Ishikawa (cell line): ENCODE measurements around the gene POLG2.

Experiments used
- CEBPB ChIP-seq: IDR thresholded peaks from 2 replicates; pipeline ENCODE4 v1.6.1; 2012
- CREB1 ChIP-seq: IDR thresholded peaks from 2 replicates; pipeline ENCODE4 v1.6.1; 2012; ENCODE audit warnings: low read depth
- EGR1 ChIP-seq: IDR thresholded peaks from 2 replicates; pipeline ENCODE4 v1.6.1; 2012
- EP300 ChIP-seq: IDR thresholded peaks from 2 replicates; pipeline ENCODE4 v1.6.1; 2012; ENCODE audit warnings: borderline replicate concordance
- FOXM1 ChIP-seq: IDR thresholded peaks from 2 replicates; pipeline ENCODE4 v1.6.1; 2012; ENCODE audit warnings: low read depth, borderline replicate concordance
- NFIC ChIP-seq: IDR thresholded peaks from 2 replicates; pipeline ENCODE4 v1.6.1; 2012
- RAD21 ChIP-seq: IDR thresholded peaks from 2 replicates; pipeline ENCODE4 v1.6.1; 2012; ENCODE audit warnings: low read depth
- TAF1 ChIP-seq: IDR thresholded peaks from 2 replicates; pipeline ENCODE4 v1.6.1; 2012; ENCODE audit warnings: low read depth, mild to moderate bottlenecking
- TCF12 ChIP-seq: IDR thresholded peaks from 2 replicates; pipeline ENCODE4 v1.6.1; 2012; ENCODE audit warnings: low read depth
- TEAD4 ChIP-seq: IDR thresholded peaks from 2 replicates; pipeline ENCODE4 v1.6.1; 2012
- USF1 ChIP-seq: IDR thresholded peaks from 2 replicates; pipeline ENCODE4 v1.6.1; 2012
- YY1 ChIP-seq: IDR thresholded peaks from 2 replicates; pipeline ENCODE4 v1.6.1; 2012; ENCODE audit warnings: low read depth
- ZBTB7A ChIP-seq: IDR thresholded peaks from 2 replicates; pipeline ENCODE4 v1.6.1; 2012; ENCODE audit warnings: low read depth
- TF ChIP-seq, protein P1 (sequence below): IDR thresholded peaks from 2 replicates; pipeline ENCODE4 v1.6.1; 2012; ENCODE audit warnings: low read depth, mild to moderate bottlenecking
- TF ChIP-seq, protein P2 (sequence below): IDR thresholded peaks from 2 replicates; pipeline ENCODE4 v1.6.1; 2012

POLG2 gene

GRCh38 chr17:64439956-64440355 lies 56.9 kb downstream of the POLG2 start:
- TF ChIP-seq CEBPB (no peak), TCF12 (no peak), RAD21 (no peak), TEAD4 (no peak), ZBTB7A (no peak), EGR1 (no peak)
- TF ChIP-seq, protein P1, sequence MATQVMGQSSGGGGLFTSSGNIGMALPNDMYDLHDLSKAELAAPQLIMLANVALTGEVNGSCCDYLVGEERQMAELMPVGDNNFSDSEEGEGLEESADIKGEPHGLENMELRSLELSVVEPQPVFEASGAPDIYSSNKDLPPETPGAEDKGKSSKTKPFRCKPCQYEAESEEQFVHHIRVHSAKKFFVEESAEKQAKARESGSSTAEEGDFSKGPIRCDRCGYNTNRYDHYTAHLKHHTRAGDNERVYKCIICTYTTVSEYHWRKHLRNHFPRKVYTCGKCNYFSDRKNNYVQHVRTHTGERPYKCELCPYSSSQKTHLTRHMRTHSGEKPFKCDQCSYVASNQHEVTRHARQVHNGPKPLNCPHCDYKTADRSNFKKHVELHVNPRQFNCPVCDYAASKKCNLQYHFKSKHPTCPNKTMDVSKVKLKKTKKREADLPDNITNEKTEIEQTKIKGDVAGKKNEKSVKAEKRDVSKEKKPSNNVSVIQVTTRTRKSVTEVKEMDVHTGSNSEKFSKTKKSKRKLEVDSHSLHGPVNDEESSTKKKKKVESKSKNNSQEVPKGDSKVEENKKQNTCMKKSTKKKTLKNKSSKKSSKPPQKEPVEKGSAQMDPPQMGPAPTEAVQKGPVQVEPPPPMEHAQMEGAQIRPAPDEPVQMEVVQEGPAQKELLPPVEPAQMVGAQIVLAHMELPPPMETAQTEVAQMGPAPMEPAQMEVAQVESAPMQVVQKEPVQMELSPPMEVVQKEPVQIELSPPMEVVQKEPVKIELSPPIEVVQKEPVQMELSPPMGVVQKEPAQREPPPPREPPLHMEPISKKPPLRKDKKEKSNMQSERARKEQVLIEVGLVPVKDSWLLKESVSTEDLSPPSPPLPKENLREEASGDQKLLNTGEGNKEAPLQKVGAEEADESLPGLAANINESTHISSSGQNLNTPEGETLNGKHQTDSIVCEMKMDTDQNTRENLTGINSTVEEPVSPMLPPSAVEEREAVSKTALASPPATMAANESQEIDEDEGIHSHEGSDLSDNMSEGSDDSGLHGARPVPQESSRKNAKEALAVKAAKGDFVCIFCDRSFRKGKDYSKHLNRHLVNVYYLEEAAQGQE: no peak
- TF ChIP-seq, protein P2, sequence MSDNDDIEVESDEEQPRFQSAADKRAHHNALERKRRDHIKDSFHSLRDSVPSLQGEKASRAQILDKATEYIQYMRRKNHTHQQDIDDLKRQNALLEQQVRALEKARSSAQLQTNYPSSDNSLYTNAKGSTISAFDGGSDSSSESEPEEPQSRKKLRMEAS: no peak

DNA sequence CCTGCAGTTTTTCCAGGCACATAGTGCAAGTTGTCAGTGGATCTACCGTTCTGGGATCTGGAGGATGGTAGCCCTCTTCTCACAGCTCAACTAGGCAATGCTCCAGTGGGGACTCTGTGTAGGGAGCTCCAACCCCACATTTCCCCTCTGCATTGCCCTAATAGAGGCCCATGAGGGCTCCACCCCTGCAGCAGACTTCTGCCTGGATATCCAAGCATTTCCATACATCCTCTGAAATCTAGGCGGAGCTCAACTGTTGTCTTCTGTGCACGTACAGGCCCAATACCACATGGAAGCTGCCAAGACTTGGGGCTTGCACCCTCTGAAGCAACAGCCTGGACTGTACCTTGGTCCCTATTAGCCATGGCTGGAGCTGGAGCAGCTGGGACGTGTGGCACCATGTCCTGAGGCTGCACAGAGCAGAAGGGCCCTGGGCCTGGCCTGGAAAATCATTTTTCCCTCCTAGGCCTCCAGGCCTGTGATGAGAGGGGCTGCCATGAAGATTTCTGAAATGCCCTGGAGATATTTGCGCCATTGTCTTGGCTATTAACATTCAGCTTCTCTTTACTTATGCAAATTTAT lies 58.8 kb downstream of the POLG2 start:
- no peak for TF ChIP-seq YY1
- no peak for TF ChIP-seq TCF12
- TF ChIP-seq CEBPB: no peak
- no peak for TF ChIP-seq FOXM1
- TF ChIP-seq CREB1: no peak
- no peak for TF ChIP-seq ZBTB7A
- no peak for TF ChIP-seq EGR1
- TF ChIP-seq TEAD4: no peak
- no peak for TF ChIP-seq TAF1
- TF ChIP-seq RAD21: no peak
- TF ChIP-seq NFIC: no peak

- TF ChIP-seq RAD21 (no peak), TCF12 (no peak), CEBPB (no peak), CREB1 (no peak), EGR1 (no peak), NFIC (no peak), FOXM1 (no peak), TEAD4 (no peak), ZBTB7A (no peak), EP300 (no peak), TAF1 (no peak), YY1 (no peak), USF1 (no peak)
- TF ChIP-seq, protein P1: no peak
- TF ChIP-seq, protein P2: no peak
Measured at GRCh38 chr17:64431534-64431933, 65.3 kb downstream of the POLG2 start.

DNA sequence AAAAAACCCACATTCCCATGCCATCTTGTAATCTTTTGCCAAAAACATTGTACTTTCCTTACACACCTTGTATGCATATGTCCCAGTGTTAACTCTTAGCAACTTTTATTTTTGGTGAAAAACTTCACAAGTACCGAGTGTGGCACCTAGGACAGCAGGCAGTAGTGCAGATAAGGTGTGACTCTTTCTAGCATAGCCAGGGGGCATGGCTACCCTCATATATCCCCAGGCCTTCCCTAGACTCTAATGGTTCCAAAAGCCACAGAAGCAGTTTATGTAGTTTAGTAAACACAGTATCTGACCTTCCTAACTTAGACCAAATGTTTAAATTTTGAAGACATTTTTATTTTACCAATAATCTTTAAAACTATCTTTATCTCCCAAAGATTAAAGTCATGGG lies 68.4 kb downstream of the POLG2 start:
- TF ChIP-seq ZBTB7A (no peak), TAF1 (no peak), YY1 (no peak), CREB1 (no peak), CEBPB (no peak), EGR1 (no peak), TEAD4 (no peak), USF1 (no peak), TCF12 (no peak), EP300 (no peak), RAD21 (no peak), FOXM1 (no peak), NFIC (no peak)
- TF ChIP-seq, protein P2: no peak
- TF ChIP-seq, protein P1: no peak
